Left ventricle myocardium superior (tissue), 1 donor: Measurements from ENCODE around the gene C3orf20. TPM values are rescaled to one million over a fixed set of nuclear protein-coding genes. Genes with fewer than 3 reads are reported as not detected.
"Not testable (repeated sequence)": the region's sequence is repeated elsewhere in the genome, so short reads cannot be mapped to it uniquely, and the experiment has no call there.

Source experiments
- ATAC-seq: fragments of 200-7000 bp; cut with Tn5 transposase; one replicate; pipeline ENCODE4 v1.9.1; 2020; ENCODE audit warnings: mild to moderate bottlenecking, moderate library complexity
- DNase-seq: peaks from one replicate; pipeline ENCODE4 v3.0.0-alpha.2; 2020
- intact Hi-C: fragments of 100-400 bp; cut with micrococcal nuclease; formaldehyde crosslinking; loops from one replicate; pipeline ENCODE4 v1.11.0; 2022
- total RNA-seq: library from RNA; stranded (reverse); fragmentation: NEBNext Ultra II Directional; extraction: Animal tissue kit (Norgen Biotek cat#: 25700); gene quantifications from one replicate; pipeline ENCODE4 v1.2.1, GENCODE V29; 2021
- donor health status: DM: no; HTN: yes; CAD: no; lungs with severe emphysema.

Gene C3orf20
- total RNA-seq, 1 donor from 2014 or later, result not detected

- ATAC-seq, result no peak
- intact Hi-C loops, result no loop called here
- no peak for DNase-seq
Measured at GRCh38 chr3:14730703-14731382, 55.9 kb downstream of the C3orf20 start.

GRCh38 chr3:14740983-14741382, 66.0 kb downstream of the C3orf20 start:
- intact Hi-C loops, result no loop called here
- DNase-seq (no peak), ATAC-seq (peak; percentile 90)

- intact Hi-C loops, result no loop called here
- DNase-seq (no peak), ATAC-seq (peak; percentile 89)
Measured at GRCh38 chr3:14741510-14741909, 66.6 kb downstream of the C3orf20 start.

GRCh38 chr3:14744556-14744955, 69.6 kb downstream of the C3orf20 start:
- intact Hi-C loops, result no loop called here
- ATAC-seq (no peak), DNase-seq (no peak)

GRCh38 chr3:14750650-14751049, 75.7 kb downstream of the C3orf20 start:
- intact Hi-C loops, result no loop called here
- DNase-seq (no peak), ATAC-seq (no peak)

- intact Hi-C loops, ATAC-seq, DNase-seq: not testable (repeated sequence)
Measured at GRCh38 chr3:14752979-14753378, 78.0 kb downstream of the C3orf20 start.

- ATAC-seq, result no peak
- intact Hi-C loops, result no loop called here
- DNase-seq, result no peak
Measured at GRCh38 chr3:14757153-14757700, 82.3 kb downstream of the C3orf20 start.

GRCh38 chr3:14758297-14758696, 83.4 kb downstream of the C3orf20 start:
- DNase-seq, result no peak
- intact Hi-C loops, result no loop called here
- peak; percentile 68 for ATAC-seq

- intact Hi-C loops, result no loop called here
- no peak for ATAC-seq
- no peak for DNase-seq
Measured at GRCh38 chr3:14758959-14759358, 84.0 kb downstream of the C3orf20 start.

GRCh38 chr3:14760185-14760584, 85.2 kb downstream of the C3orf20 start:
- DNase-seq, result no peak
- ATAC-seq, result no peak
- intact Hi-C loops, result no loop called here

- ATAC-seq, result no peak
- DNase-seq, result no peak
- intact Hi-C loops, result no loop called here
Measured at GRCh38 chr3:14761121-14761672, 86.3 kb downstream of the C3orf20 start.

- intact Hi-C loops, result no loop called here
- DNase-seq, result no peak
- no peak for ATAC-seq
Measured at GRCh38 chr3:14761866-14762265, 86.9 kb downstream of the C3orf20 start.

GRCh38 chr3:14762701-14763100, 87.8 kb downstream of the C3orf20 start:
- ATAC-seq, result no peak
- intact Hi-C loops, result no loop called here
- no peak for DNase-seq

- DNase-seq, result no peak
- intact Hi-C loops, result no loop called here
- ATAC-seq, result no peak
Measured at GRCh38 chr3:14764331-14765059, 89.6 kb downstream of the C3orf20 start.

GRCh38 chr3:14765060-14765400, 90.1 kb downstream of the C3orf20 start:
- DNase-seq (no peak), ATAC-seq (no peak)
- intact Hi-C loops, result no loop called here

GRCh38 chr3:14765576-14766427, 90.9 kb downstream of the C3orf20 start:
- intact Hi-C loops, result no loop called here
- no peak for ATAC-seq
- no peak for DNase-seq

GRCh38 chr3:14766428-14767244, 91.7 kb downstream of the C3orf20 start:
- DNase-seq (no peak), ATAC-seq (no peak)

GRCh38 chr3:14767245-14768051, 92.5 kb downstream of the C3orf20 start:
- no peak for DNase-seq
- intact Hi-C loops, result no loop called here
- ATAC-seq, result no peak

More at GRCh38 chr3:14766428-14767244, 91.7 kb downstream of the C3orf20 start:
- intact Hi-C loops, result no loop called here
